Measurements from ENCODE around the gene SEMA3A.

GRCh38 chr7:84060760-84061261, 133.8 kb downstream of the SEMA3A start:
- TF ChIP-seq, protein P1, sequence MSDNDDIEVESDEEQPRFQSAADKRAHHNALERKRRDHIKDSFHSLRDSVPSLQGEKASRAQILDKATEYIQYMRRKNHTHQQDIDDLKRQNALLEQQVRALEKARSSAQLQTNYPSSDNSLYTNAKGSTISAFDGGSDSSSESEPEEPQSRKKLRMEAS (IDR thresholded peaks at IDR 0.05) = no peak
- TF ChIP-seq CTCF (IDR thresholded peaks at IDR 0.05 in 2 of 3, conservative IDR thresholded peaks at IDR 0.05 in 1 of 3; ENCODE audit: borderline replicate concordance in 1 of 3, insufficient read depth in 1 of 3, low read depth in 2 of 3, low read length in 2 of 3) (no peak), ELF1 (IDR thresholded peaks at IDR 0.05; ENCODE audit: borderline replicate concordance, low read depth) (no peak)
